GM18498 (cell line): ENCODE results near the gene SASH1.

Experiments used
- ATAC-seq: cut with Tn5 transposase; IDR thresholded peaks from one replicate; pipeline ENCODE4 v1.9.1; 2021; ENCODE audit warnings: mild to moderate bottlenecking, moderate library complexity; ENCODE audit not compliant: unreplicated experiment

Gene SASH1

GRCh38 chr6:148398678-148399077, 56.0 kb downstream of the SASH1 start:
- no peak for ATAC-seq

DNA sequence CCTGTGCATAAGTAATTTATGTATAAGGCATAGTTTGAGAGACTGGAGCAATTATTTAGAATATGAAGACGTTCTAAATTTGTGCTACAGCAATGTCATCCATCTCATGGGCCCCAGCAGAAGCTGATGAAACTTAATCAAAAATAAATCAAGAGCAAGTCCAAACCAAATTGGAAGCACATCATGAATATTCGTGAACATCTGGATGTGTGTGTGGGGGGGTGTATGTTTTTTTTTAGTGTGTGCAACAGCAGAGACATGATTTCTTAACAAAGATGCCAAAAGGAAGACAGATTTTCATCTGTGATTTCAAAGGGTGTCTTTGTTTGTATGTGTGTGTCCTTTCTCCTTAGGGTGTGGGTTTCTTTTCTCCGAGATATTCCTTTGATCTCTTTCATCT, 58.9 kb downstream of the SASH1 start:
- ATAC-seq, result no peak

DNA sequence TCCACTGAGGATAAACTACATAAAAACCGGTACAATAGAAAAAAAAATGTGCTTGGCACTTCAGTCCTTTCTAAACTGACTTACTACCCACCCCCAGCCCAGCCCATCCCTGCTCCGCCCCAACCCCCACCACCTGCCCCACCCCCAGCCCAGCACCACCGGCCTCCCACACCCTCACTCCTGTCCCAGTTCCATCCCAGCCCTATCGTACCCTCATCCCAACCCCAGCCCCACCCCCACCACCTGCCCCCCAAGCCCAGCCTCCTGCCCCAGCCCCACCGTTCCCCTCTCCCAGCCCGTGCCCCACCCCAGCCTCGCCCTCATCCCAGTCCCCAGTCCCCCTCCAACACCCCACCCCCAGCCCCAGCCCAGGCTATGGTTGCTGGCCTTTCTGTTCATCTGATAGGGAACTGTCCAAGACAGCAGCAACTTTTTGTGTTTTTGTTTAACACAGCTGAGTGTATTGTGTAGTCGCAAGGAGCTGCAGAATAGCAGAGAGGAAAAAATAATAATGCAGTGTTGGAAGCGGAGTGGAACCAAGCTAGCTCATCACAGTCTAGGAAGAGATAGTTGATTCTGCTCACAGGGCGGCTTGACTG, 61.9 kb downstream of the SASH1 start:
- no peak for ATAC-seq

- no peak for ATAC-seq
Observed at GRCh38 chr6:148405894-148406293, 63.3 kb downstream of the SASH1 start.

- ATAC-seq, result no peak
Observed at GRCh38 chr6:148406579-148407371, 64.1 kb downstream of the SASH1 start.

GRCh38 chr6:148407372-148407771, 64.7 kb downstream of the SASH1 start:
- no peak for ATAC-seq

DNA sequence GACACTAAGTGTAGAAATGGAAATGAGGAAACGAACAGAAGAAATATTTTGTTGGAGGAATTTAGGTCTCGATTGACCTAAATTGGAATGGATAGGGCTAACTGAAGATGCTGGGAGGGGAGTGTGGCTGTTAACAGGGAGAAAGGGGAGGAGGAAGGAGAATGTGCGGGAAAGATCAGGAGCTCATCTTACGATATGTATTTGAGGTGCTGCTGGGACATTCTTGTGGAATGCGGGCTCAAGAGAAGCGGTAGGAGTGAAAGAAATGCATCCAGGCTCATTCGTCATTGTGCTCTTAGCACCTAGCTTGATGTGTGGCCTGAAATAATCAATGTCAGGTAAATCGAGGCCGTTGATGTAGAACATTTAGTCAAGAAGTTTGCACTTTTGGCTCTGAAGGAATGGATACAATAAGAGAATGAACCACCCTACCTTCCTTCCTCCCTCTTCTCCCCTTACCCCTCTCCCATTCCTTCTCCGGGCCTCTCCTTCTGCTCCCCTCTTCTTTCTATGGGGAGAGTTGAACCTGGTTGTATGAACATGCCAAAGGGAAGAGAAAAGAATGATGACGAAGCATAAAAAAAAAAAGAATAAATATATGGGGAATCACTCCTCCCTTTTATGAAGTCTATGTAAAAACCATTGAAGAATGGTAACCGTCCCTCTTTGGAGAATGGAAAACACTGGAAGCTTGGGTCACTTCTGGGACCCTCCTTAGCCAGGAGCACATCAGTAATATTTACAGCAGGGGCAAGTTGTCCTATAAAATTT, 70.9 kb downstream of the SASH1 start:
- no peak for ATAC-seq

DNA sequence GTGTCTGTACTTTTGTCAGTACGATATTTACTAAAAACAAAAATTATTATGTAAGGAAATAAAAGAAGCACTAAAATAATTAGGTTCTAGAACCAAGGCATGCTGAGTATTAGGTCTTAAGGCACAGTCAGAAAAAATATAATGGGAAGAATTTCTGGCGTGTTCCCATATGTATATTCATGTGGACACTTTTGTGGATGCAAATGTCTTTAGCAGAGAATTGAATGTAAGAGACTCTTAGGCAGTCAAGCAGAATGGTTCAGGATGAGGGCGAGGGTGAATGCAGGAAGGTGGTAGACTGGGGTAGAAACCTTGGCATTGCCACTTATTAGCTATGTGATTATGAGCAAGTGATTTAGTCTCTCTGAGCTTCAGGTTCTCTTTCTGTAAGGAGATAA, 71.5 kb downstream of the SASH1 start:
- ATAC-seq, result no peak

- ATAC-seq, result no peak
Observed at GRCh38 chr6:148414836-148415235, 72.2 kb downstream of the SASH1 start.

- no peak for ATAC-seq
Observed at GRCh38 chr6:148415511-148416260, 73.0 kb downstream of the SASH1 start.

GRCh38 chr6:148416330-148416965, 73.8 kb downstream of the SASH1 start:
- no peak for ATAC-seq

- ATAC-seq, result no peak
Observed at GRCh38 chr6:148417045-148417444, 74.4 kb downstream of the SASH1 start.

- ATAC-seq, result no peak
Observed at GRCh38 chr6:148419430-148419829, 76.8 kb downstream of the SASH1 start.

DNA sequence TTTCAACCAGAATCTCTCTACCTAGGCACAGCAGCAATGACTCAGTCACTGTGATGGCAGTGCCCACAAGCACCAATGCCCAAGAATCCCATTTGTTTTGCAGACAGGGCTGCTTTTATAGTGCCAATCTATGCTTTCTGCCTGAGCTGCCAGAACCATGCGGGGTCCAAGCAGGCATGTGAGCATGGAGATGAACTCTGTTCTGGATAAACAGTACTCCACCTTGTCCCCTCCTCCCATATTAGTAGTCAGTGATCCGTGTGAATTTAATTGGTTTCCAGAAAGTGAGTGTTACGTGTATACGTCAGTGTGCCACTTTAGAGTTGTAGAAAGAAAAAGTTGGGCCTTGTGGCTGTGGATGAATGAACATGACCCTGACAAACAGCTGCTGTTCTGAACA, 79.4 kb downstream of the SASH1 start:
- ATAC-seq, result no peak

GRCh38 chr6:148423133-148423532, 80.5 kb downstream of the SASH1 start:
- ATAC-seq, result no peak

DNA sequence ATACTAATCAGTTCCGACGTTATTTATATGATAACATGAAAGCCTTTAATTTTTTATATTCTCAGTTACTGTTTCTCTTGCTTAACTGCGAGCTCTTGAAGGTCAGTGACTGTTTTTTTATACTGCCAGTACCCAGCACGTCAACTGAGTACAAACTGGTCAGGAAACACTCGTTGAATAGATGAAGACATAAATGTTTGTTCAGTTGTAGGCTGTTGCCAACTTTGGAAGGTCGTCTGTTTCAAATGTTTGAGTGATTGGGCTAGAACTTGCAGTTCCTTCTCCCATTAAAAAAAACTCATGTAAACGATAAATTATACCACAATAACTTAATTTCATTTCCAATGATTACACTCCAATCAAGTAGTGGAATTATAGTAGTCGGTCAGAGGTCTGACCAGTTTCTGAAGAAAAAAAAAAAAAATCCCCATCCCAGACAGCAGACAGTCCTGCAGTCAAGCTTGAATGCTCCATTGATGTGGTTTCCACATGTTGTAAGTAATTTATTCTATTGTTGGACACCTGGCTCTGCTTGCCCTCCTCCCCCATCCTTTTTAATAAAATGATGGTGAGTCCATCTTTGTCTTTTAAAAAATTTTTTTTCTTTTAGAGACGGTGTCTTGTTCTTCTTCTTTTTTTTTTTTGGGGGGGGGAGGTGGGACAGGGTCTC, 81.1 kb downstream of the SASH1 start:
- ATAC-seq, result no peak

- no peak for ATAC-seq
Observed at GRCh38 chr6:148425443-148425842, 82.8 kb downstream of the SASH1 start.

DNA sequence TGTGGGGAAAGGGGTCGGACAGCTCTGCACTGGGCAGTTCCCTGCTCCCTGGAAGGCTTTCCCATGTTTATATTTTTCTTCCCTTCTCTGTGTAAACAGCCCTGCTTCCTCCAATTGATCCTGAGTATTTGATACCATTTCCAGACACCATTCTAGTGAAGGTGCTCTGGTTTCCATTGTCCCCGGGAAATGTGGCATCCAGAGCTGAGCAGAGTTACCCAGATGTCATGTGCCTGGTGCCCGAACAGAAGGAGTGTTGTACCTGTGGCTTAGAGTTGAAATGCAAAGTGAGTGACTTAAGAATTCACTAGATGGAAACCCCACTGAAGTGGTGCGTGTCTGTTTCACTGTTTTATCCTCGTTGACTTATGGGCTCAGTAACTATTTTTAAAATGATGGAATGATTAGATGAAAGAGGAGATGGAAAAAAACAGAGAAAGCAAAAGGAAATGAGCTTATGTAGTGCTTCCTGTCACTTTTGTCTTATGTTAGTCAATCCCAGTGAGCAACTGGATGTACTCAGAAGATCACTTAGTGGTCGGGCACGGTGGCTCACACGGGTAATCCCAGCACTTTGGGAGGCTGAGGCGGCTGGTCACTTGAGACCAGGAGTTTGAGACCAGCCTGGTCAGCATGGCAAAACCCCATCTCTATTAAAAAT, 83.8 kb downstream of the SASH1 start:
- no peak for ATAC-seq

DNA sequence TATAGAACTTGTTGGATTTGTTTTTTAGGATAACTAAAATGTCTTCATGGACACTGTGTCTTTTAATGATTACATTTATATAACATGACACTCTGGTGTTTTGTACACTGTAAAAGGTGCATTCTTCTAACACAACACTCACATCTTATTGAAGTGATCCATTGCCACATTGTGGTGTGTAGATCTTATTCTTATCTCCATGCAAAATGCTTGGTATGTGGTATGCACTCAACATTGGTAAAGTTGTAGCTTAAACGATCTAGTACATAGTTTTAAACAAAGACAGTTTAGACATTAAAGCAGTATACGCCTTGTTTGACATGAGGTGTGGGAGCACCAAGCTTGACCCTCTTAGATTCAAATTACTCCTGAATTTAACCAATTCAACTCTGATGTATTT, 84.7 kb downstream of the SASH1 start:
- no peak for ATAC-seq

DNA sequence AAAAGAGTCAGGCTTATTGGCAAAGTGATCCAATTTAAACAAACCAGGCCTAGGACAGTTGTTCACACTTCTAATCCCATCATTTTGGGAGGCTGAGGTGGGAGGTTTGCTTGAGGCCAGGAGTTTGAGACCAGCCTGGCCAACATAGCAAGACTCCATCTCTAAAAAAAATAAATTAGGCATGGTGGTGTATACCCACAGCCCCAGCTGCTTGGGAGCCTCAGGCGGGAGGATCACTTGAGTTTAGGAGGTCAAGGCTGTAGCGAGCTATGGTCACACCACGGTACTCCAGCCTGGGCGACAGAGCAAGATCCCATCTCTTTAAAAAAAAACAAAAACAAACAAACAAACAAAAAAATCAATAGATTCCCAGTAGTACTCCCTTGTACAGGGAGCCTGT, 86.8 kb downstream of the SASH1 start:
- no peak for ATAC-seq
